GM23248 (cell line): ENCODE results near the gene GLG1. TPM values are rescaled to one million over a fixed set of nuclear protein-coding genes. Genes with fewer than 3 reads are reported as not detected.

Source experiments
- DNase-seq: peaks from one replicate; pipeline ENCODE4 v3.0.0-alpha.2; 2015
- H2AFZ ChIP-seq: fragments of 200-600 bp; sonication (generic); 2 replicates; pipeline ENCODE4 v1.6.1; 2016; ENCODE audit warnings: antibody characterized with exemption
- H3F3A ChIP-seq: fragments of 200-600 bp; sonication (generic); 2 replicates; pipeline ENCODE4 v1.6.1; 2016; ENCODE audit warnings: mild to moderate bottlenecking, antibody characterized with exemption, mixed run types; ENCODE audit not compliant: insufficient read depth
- H3K27ac ChIP-seq: fragments of 200-600 bp; sonication (generic); 2 replicates; pipeline ENCODE4 v1.5.1; 2016; ENCODE audit warnings: mild to moderate bottlenecking
- H3K27me3 ChIP-seq: fragments of 200-600 bp; sonication (generic); replicated peaks from 2 replicates; pipeline ENCODE4 v1.6.1; 2016; ENCODE audit warnings: mild to moderate bottlenecking; ENCODE audit not compliant: insufficient read depth
- H3K36me3 ChIP-seq: fragments of 200-600 bp; sonication (generic); 2 replicates; pipeline ENCODE4 v1.6.1; 2016; ENCODE audit warnings: low read depth, mild to moderate bottlenecking
- H3K4me1 ChIP-seq: fragments of 200-600 bp; sonication (generic); 2 replicates; pipeline ENCODE4 v1.6.1; 2016; ENCODE audit warnings: mild to moderate bottlenecking; ENCODE audit not compliant: insufficient read depth
- H3K4me2 ChIP-seq: fragments of 200-600 bp; sonication (generic); one replicate; pipeline ENCODE4 v1.6.1; 2016; ENCODE audit warnings: mild to moderate bottlenecking; ENCODE audit not compliant: unreplicated experiment
- H3K4me3 ChIP-seq: fragments of 200-600 bp; sonication (generic); 2 replicates; pipeline ENCODE4 v1.5.1; 2016; ENCODE audit warnings: mild to moderate bottlenecking
- H3K79me2 ChIP-seq: fragments of 200-600 bp; sonication (generic); 2 replicates; pipeline ENCODE4 v1.6.1; 2016; ENCODE audit warnings: mild to moderate bottlenecking; ENCODE audit not compliant: insufficient read depth
- H3K9ac ChIP-seq: fragments of 200-600 bp; sonication (generic); 2 replicates; pipeline ENCODE4 v1.6.1; 2016; ENCODE audit warnings: mild to moderate bottlenecking
- H3K9me2 ChIP-seq: fragments of 200-600 bp; sonication (generic); 2 replicates; pipeline ENCODE4 v1.6.1; 2016; ENCODE audit warnings: mixed run types, mild to moderate bottlenecking, moderate library complexity; ENCODE audit not compliant: insufficient read depth
- H3K9me3 ChIP-seq: fragments of 200-600 bp; sonication (generic); one replicate; pipeline ENCODE4 v1.6.1; 2017; ENCODE audit warnings: low read depth
- H4K20me1 ChIP-seq: fragments of 200-600 bp; sonication (generic); 2 replicates; pipeline ENCODE4 v1.6.0; 2016; ENCODE audit not compliant: insufficient read depth
- EZH2 ChIP-seq: fragments of 200-600 bp; sonication (generic); IDR thresholded peaks from 2 replicates; pipeline ENCODE4 v1.6.1; 2018; ENCODE audit warnings: antibody characterized with exemption, mild to moderate bottlenecking; ENCODE audit not compliant: insufficient read depth, poor library complexity, severe bottlenecking
- EZH2phosphoT487 ChIP-seq: fragments of 200-600 bp; sonication (generic); IDR thresholded peaks from 2 replicates; pipeline ENCODE4 v1.6.1; 2018; ENCODE audit warnings: antibody characterized with exemption, moderate library complexity, mild to moderate bottlenecking, low read depth; ENCODE audit not compliant: insufficient read depth
- WGBS, 2 experiments: methylation state at CpG; one replicate each; pipeline ENCODE4 v1.1.6; 2015 to 2017; ENCODE audit warnings: low lambda C conversion rate in 2 of 2, low coverage in 1 of 2; ENCODE audit errors: missing lambda C conversion rate in 2 of 2; 5-methylcytosine and 5-hydroxymethylcytosine counted together
- in situ Hi-C: fragments of 300-500 bp; cut with MboI; formaldehyde crosslinking; loops from 2 replicates; pipeline ENCODE4 v1.15.0; 2020
- polyA plus RNA-seq: library from polyadenylated mRNA; unstranded; fragments of >200 nt; fragmentation: Nextera tagmentation; extraction: Ambion mirVana; gene quantifications from 2 replicates; pipeline ENCODE4 v1.2.1, GENCODE V29; 2016
- total RNA-seq: library from RNA; depleted of rRNA; stranded (reverse); fragments of >200 nt; shearing (Covaris generic); gene quantifications from 2 replicates; pipeline ENCODE4 v1.2.3, GENCODE V29; 2014

The GLG1 gene
- total and polyA plus RNA-seq, 2 experiments from 2014 or later = 136 to 145 TPM

DNA sequence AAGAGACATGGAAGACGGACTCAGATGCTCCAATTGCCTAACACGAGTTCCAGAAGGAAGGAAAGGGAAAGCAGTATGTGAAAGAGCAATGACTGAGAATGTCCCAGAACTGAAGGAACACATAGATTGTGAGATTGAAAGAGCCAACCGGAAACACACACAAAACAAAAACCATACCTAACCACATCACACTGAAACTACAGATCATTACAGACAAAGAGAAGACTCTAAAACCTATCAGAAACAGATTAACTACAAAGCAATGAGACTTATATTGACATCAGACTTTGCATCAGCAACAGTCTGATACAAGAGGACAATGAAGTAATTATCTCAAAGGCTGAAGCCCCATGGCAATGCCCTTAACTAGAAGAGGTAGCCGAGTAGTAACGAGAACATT lies 140.0 kb downstream of the GLG1 start:
- Histone ChIP-seq H4K20me1 (no peaks in the 10 kb centered on the region), H3F3A (no peaks in the 10 kb centered on the region), H3K4me3 (no peak overlapping the region), H3K4me2 (no peak overlapping the region), H3K27me3 (no peaks in the 10 kb centered on the region), H3K27ac (no peak overlapping the region), H3K9me3 (no peaks in the 10 kb centered on the region), H3K79me2 (no peaks in the 10 kb centered on the region), H3K9ac (no peak overlapping the region), H2AFZ (no peak overlapping the region), H3K9me2 (no peaks in the 10 kb centered on the region), H3K36me3 (peaks cover 43% of the 10 kb centered on the region), H3K4me1 (no peaks in the 10 kb centered on the region)
- DNase-seq = no peak
- 95 to 96% methylated on average over 5 of the region's 5 CpGs for WGBS, 2 experiments
- TF ChIP-seq EZH2phosphoT487 = no peak
- TF ChIP-seq EZH2 = no peak
- in situ Hi-C loops = no loop called here

DNA sequence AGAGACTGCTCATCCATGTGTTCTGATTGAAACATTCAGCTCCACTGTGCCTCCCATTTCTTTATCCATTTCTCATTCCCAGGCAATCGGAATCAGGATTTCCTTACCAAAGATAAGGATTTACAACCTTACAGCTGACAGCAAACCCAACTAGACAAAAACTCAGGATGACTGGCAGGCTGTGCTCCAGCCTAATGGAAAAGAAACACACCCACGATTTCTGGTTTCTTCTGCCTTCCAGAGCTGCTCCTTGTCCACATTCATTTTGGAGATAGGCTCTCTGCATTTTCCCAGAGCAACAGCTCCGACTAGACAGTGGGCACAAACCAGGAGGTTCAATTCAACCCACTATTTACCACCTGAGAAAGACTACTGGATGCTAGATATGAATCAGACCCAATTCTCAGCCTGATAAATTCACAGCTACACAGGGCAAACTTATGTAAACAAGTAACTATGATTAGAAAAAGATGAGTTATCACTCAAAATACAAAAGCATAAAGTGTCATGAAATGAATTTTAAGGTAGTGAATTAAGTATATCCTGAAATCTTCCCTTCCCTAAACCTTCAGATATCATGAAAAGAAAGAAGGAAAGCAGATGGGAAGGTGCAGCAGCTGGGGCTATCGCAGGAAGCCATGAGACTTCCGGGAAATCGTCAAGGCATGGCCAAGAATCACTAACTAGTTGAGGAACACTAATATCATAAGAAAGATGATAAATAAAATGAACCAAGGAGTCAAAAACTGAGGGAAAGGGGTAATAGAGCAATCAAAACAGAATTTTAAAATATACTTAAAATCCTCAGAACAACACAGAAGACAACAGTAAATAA lies 140.8 kb downstream of the GLG1 start:
- H3K9me2 ChIP-seq = no peaks in the 10 kb centered on the region
- no peaks in the 10 kb centered on the region for H3F3A ChIP-seq
- H3K79me2 ChIP-seq = no peaks in the 10 kb centered on the region
- 75 to 80% methylated on average over 6 of the region's 6 CpGs for WGBS, 2 experiments
- H3K27ac ChIP-seq = no peak overlapping the region
- TF ChIP-seq EZH2phosphoT487 (no peak), EZH2 (no peak)
- DNase-seq = no peak
- peaks cover 47% of the 10 kb centered on the region for H3K36me3 ChIP-seq
- no peaks in the 10 kb centered on the region for H3K4me1 ChIP-seq
- no peak overlapping the region for H3K9ac ChIP-seq
- no peak overlapping the region for H3K4me3 ChIP-seq
- no peaks in the 10 kb centered on the region for H3K27me3 ChIP-seq
- no peaks in the 10 kb centered on the region for H3K9me3 ChIP-seq
- H4K20me1 ChIP-seq = no peaks in the 10 kb centered on the region
- H2AFZ ChIP-seq = no peak overlapping the region
- in situ Hi-C loops = no loop called here
- H3K4me2 ChIP-seq = no peak overlapping the region

DNA sequence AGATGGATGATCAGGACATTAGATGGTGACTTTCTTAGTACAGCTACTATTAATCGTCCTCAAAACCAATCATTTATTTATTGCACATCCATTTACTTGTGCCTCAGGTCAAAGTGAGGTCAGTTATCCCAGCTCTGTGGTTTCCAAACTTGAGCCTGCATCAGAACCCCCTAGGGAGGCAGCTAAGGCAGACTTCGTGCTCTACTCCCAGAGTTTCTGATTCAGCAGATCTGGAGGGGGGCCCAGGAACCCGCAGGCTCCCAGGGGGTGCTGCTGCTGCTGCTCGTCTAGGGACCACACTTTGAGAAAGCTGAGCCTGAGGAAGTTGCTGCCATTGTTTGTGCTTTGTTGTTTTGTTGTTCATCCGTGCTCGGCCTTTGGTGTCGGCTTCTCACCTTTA lies 141.6 kb downstream of the GLG1 start:
- Histone ChIP-seq H3K4me1 (no peaks in the 10 kb centered on the region), H3K4me3 (no peak overlapping the region), H3K9ac (no peak overlapping the region), H3K9me2 (no peaks in the 10 kb centered on the region), H3K27me3 (no peaks in the 10 kb centered on the region), H3K36me3 (peaks cover 47% of the 10 kb centered on the region), H3K27ac (no peak overlapping the region), H2AFZ (no peak overlapping the region), H3F3A (no peaks in the 10 kb centered on the region), H3K9me3 (no peaks in the 10 kb centered on the region), H3K4me2 (no peak overlapping the region), H3K79me2 (no peaks in the 10 kb centered on the region), H4K20me1 (no peaks in the 10 kb centered on the region)
- no peak for TF ChIP-seq EZH2phosphoT487
- no peak for TF ChIP-seq EZH2
- 85 to 88% methylated on average over 7 of the region's 7 CpGs for WGBS, 2 experiments
- in situ Hi-C loops = no loop called here
- DNase-seq = no peak

GRCh38 chr16:74463888-74464287 lies 143.0 kb downstream of the GLG1 start:
- Histone ChIP-seq H3K9me2 (no peaks in the 10 kb centered on the region), H2AFZ (no peak overlapping the region), H3K27me3 (no peaks in the 10 kb centered on the region), H3K36me3 (peaks cover 38% of the 10 kb centered on the region; the same call in 1 of the 2 replicates), H4K20me1 (no peaks in the 10 kb centered on the region), H3K9ac (no peak overlapping the region), H3K4me2 (no peak overlapping the region), H3K4me1 (no peaks in the 10 kb centered on the region), H3F3A (no peaks in the 10 kb centered on the region; the same call in 1 of the 2 replicates), H3K27ac (no peak overlapping the region), H3K4me3 (no peak overlapping the region), H3K79me2 (no peaks in the 10 kb centered on the region), H3K9me3 (no peaks in the 10 kb centered on the region)
- no peak for DNase-seq
- in situ Hi-C loops = no loop called here
- WGBS, 2 experiments = 100% methylated on average over 2 of the region's 2 CpGs
- no peak for TF ChIP-seq EZH2
- TF ChIP-seq EZH2phosphoT487 = no peak
